ENCODE data around the gene PELI1. TPM values are rescaled to one million over a fixed set of nuclear protein-coding genes. Genes with fewer than 3 reads are reported as not detected.

PELI1 gene
- total and polyA plus RNA-seq, 2 of the 8 experiments (the other 6 are each of a cell fraction or from before 2014, with no cell fraction given), result 21.8 to 57.1 TPM

- Histone ChIP-seq H3K4me2 (ENCODE audit: insufficient read depth in 1 of 2, low read depth in 2 of 2, low read length in 2 of 2) (no peak overlapping the region), H3K27ac (ENCODE audit: low read depth, low read length) (no peak overlapping the region)
- POLR2A ChIA-PET (ENCODE audit: partially characterized antibody), result no interaction called here
- TF ChIP-seq SUZ12 (IDR thresholded peaks at IDR 0.05; ENCODE audit: low read length) (no peak), RFX5 (IDR thresholded peaks at IDR 0.05; ENCODE audit: borderline replicate concordance, low read depth, low read length) (no peak), BCL11A (IDR thresholded peaks at IDR 0.05; ENCODE audit: low read depth in 2 of 2, low read length in 2 of 2) (no peak), POLR2AphosphoS5 (IDR thresholded peaks at IDR 0.05; ENCODE audit: low read depth, low read length) (no peak), RNF2 (IDR thresholded peaks at IDR 0.05; ENCODE audit: borderline replicate concordance, low read depth, low read length, missing control alignments, poor library complexity, severe bottlenecking) (no peak), KDM5A (IDR thresholded peaks at IDR 0.05; ENCODE audit: low read length) (no peak), POU5F1 (IDR thresholded peaks at IDR 0.05; ENCODE audit: low read depth, low read length) (no peak), ATF3 (IDR thresholded peaks at IDR 0.05; ENCODE audit: insufficient read depth, low read depth, low read length) (no peak), EP300 (IDR thresholded peaks at IDR 0.05; ENCODE audit: borderline replicate concordance in 1 of 2, low read depth in 2 of 2, low read length in 2 of 2) (no peak), HDAC2 (IDR thresholded peaks at IDR 0.05; ENCODE audit: borderline replicate concordance in 1 of 2, low read depth in 2 of 2, low read length in 2 of 2) (no peak), RBBP5 (IDR thresholded peaks at IDR 0.05; ENCODE audit: borderline replicate concordance, low read depth, low read length) (no peak)
These were observed 22.6 kb upstream of the PELI1 start for GRCh38 chr2:64166637-64167420.

More at GRCh38 chr2:64166637-64167420, 22.6 kb upstream of the PELI1 start:
- Histone ChIP-seq H3K4ac (replicated peaks; ENCODE audit: insufficient read length, low read depth, low read length) (no peak overlapping the region), H3K79me2 (ENCODE audit: control insufficient read depth in 1 of 2, insufficient read depth in 2 of 2, low read length in 2 of 2) (no peaks in the 10 kb centered on the region), H2AK5ac (ENCODE audit: low read depth, low read length) (no peak overlapping the region), H2BK15ac (ENCODE audit: low read length) (0 out of 2 replicates have a peak overlapping the region, but pooled peaks have one; percentile 31), H3K56ac (replicated peaks; ENCODE audit: insufficient read length, low read depth, low read length) (no peak overlapping the region), H3K9ac (replicated peaks in 1 of 4; ENCODE audit: extremely low read depth in 1 of 4, low read depth in 3 of 4, low read length in 3 of 4) (no peak overlapping the region), H2BK20ac (ENCODE audit: low read length) (no peak overlapping the region), H3K36me3 (ENCODE audit: control insufficient read depth in 2 of 4, insufficient read depth in 4 of 4, low read length in 3 of 4) (no peaks in the 10 kb centered on the region), H2BK120ac (replicated peaks; ENCODE audit: low read depth, low read length) (no peak overlapping the region), H4K91ac (replicated peaks; ENCODE audit: insufficient read length, low read length) (no peak overlapping the region), H4K20me1 (replicated peaks in 1 of 2; ENCODE audit: control insufficient read depth in 1 of 2, insufficient read depth in 2 of 2, low read length in 2 of 2) (no peaks in the 10 kb centered on the region), H2AFZ (ENCODE audit: low read length) (no peak overlapping the region), H3K27me3 (replicated peaks in 1 of 4; ENCODE audit: control insufficient read depth in 3 of 4, extremely low read depth in 1 of 4, insufficient read depth in 3 of 4, low read length in 3 of 4) (peaks cover 0 to 1% (median 0%) of the 10 kb centered on the region in 4 experiments; a peak in 1 of 7 replicates), H3K14ac (ENCODE audit: insufficient read length) (no peak overlapping the region), H2BK5ac (ENCODE audit: low read depth, low read length) (no peak overlapping the region), H3K23ac (ENCODE audit: insufficient read length) (no peak overlapping the region), H3K79me1 (ENCODE audit: low read depth, low read length) (no peaks in the 10 kb centered on the region), H4K5ac (ENCODE audit: insufficient read length, low read depth, low read length) (no peak overlapping the region), H3K18ac (ENCODE audit: extremely low read depth, low read length) (no peak overlapping the region), H3K4me3 (ENCODE audit: extremely low read depth in 1 of 4, insufficient read depth in 2 of 4, low read depth in 3 of 4, low read length in 4 of 4) (no peak overlapping the region), H3K9me3 (ENCODE audit: insufficient read depth in 2 of 2, low read depth in 1 of 2, low read length in 1 of 2) (no peaks in the 10 kb centered on the region), H3K4me1 (replicated peaks in 1 of 4; ENCODE audit: control insufficient read depth in 3 of 4, insufficient read depth in 4 of 4, low read length in 3 of 4) (no peaks in the 10 kb centered on the region), H2BK12ac (ENCODE audit: low read depth, low read length) (no peak overlapping the region), H3K23me2 (ENCODE audit: low read depth, low read length) (no peaks in the 10 kb centered on the region), H4K8ac (ENCODE audit: extremely low read depth, insufficient read depth, low read length) (no peak overlapping the region)
- CTCF ChIA-PET (ENCODE audit: partially characterized antibody), result no interaction called here
- DNase-seq (ENCODE audit: low read depth in 1 of 2, low spot score in 2 of 2), result no peak
- no peak for FAIRE-seq
- WGBS, 2 experiments (ENCODE audit: extremely low coverage in 1 of 2, insufficient coverage in 1 of 2, insufficient read length in 1 of 2, insufficient replicate concordance in 2 of 2, low coverage in 1 of 2, low lambda C conversion rate in 2 of 2, missing lambda C conversion rate in 1 of 2), result 91% methylated on average over 4 of the region's 4 CpGs; no CpG with 5 or more reads in 1 of the 2 experiments
